ENCODE results near the gene NOP56. TPM values are rescaled to one million over a fixed set of nuclear protein-coding genes. Genes with fewer than 3 reads are reported as not detected.
"Not testable (repeated sequence)": the region's sequence is repeated elsewhere in the genome, so short reads cannot be mapped to it uniquely, and the experiment has no call there.

NOP56 gene
- total RNA-seq, 6 experiments from 2014 or later = 32.7 to 60.9 (median 42.7) TPM

- H3K27ac ChIP-seq = no peak overlapping the region
- WGBS (ENCODE audit: insufficient coverage, low coverage, low lambda C conversion rate, missing lambda C conversion rate) = 9% methylated on average over 17 of the region's 89 CpGs
- intact Hi-C loops (cut with DNase I) = no loop called here
These were observed 41.0 kb downstream of the NOP56 start for GRCh38 chr20:2693286-2694007.

GRCh38 chr20:2694008-2694471 is 41.6 kb downstream of the NOP56 start:
- no peak overlapping the region for H3K4me3 ChIP-seq
- ATAC-seq = peak in 1 of 4 donors; percentile 5
- no peaks in the 10 kb centered on the region for H3K36me3 ChIP-seq
- H3K27me3 ChIP-seq = peaks cover 0 to 16% of the 10 kb centered on the region in 2 donors
- peaks cover 0 to 5% (median 0%) of the 10 kb centered on the region in 4 donors for H3K4me1 ChIP-seq
- TF ChIP-seq, protein P1, sequence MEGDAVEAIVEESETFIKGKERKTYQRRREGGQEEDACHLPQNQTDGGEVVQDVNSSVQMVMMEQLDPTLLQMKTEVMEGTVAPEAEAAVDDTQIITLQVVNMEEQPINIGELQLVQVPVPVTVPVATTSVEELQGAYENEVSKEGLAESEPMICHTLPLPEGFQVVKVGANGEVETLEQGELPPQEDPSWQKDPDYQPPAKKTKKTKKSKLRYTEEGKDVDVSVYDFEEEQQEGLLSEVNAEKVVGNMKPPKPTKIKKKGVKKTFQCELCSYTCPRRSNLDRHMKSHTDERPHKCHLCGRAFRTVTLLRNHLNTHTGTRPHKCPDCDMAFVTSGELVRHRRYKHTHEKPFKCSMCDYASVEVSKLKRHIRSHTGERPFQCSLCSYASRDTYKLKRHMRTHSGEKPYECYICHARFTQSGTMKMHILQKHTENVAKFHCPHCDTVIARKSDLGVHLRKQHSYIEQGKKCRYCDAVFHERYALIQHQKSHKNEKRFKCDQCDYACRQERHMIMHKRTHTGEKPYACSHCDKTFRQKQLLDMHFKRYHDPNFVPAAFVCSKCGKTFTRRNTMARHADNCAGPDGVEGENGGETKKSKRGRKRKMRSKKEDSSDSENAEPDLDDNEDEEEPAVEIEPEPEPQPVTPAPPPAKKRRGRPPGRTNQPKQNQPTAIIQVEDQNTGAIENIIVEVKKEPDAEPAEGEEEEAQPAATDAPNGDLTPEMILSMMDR (IDR thresholded peaks at IDR 0.05) = no peak
- TF ChIP-seq POLR2A (IDR thresholded peaks at IDR 0.05) = no peak
- 15% methylated on average over 9 of the region's 23 CpGs for WGBS (ENCODE audit: insufficient coverage, low coverage, low lambda C conversion rate, missing lambda C conversion rate)
- DNase-seq = no peak
- H3K9me3 ChIP-seq = no peaks in the 10 kb centered on the region
- intact Hi-C loops (cut with DNase I) = no loop called here
- no peak overlapping the region for H3K27ac ChIP-seq

More at GRCh38 chr20:2693286-2694007, 41.0 kb downstream of the NOP56 start:
- DNase-seq = no peak
- Histone ChIP-seq H3K27me3 (peaks cover 0 to 16% of the 10 kb centered on the region in 2 donors), H3K4me1 (peaks cover 0 to 5% (median 0%) of the 10 kb centered on the region in 4 donors), H3K4me3 (peak overlapping the region in 2 of 3 donors; percentile 9 to 24), H3K9me3 (no peaks in the 10 kb centered on the region), H3K36me3 (no peaks in the 10 kb centered on the region)
- peak; percentile 9 to 40 (median 19) for ATAC-seq
- TF ChIP-seq POLR2A (IDR thresholded peaks at IDR 0.05) = no peak
- TF ChIP-seq, protein P1 (IDR thresholded peaks at IDR 0.05) = no peak

GRCh38 chr20:2694519-2694918 is 42.1 kb downstream of the NOP56 start:
- H3K27me3 ChIP-seq = peaks cover 0 to 16% of the 10 kb centered on the region in 2 donors
- TF ChIP-seq, protein P1 (IDR thresholded peaks at IDR 0.05) = no peak
- no peak for TF ChIP-seq POLR2A (IDR thresholded peaks at IDR 0.05)
- no peak overlapping the region for H3K4me3 ChIP-seq
- ATAC-seq (no peak), DNase-seq (no peak)
- H3K27ac ChIP-seq = no peak overlapping the region
- H3K9me3 ChIP-seq = no peaks in the 10 kb centered on the region
- intact Hi-C loops (cut with DNase I) = no loop called here
- H3K36me3 ChIP-seq = no peaks in the 10 kb centered on the region
- 21% methylated on average over 8 of the region's 13 CpGs for whole genome bisulfite sequencing (ENCODE audit: insufficient coverage, low coverage, low lambda C conversion rate, missing lambda C conversion rate)
- peaks cover 0 to 5% (median 0%) of the 10 kb centered on the region in 4 donors for H3K4me1 ChIP-seq

GRCh38 chr20:2695206-2695983 is 43.0 kb downstream of the NOP56 start:
- H3K4me1 ChIP-seq = peaks cover 0 to 5% (median 0%) of the 10 kb centered on the region in 4 donors

DNA sequence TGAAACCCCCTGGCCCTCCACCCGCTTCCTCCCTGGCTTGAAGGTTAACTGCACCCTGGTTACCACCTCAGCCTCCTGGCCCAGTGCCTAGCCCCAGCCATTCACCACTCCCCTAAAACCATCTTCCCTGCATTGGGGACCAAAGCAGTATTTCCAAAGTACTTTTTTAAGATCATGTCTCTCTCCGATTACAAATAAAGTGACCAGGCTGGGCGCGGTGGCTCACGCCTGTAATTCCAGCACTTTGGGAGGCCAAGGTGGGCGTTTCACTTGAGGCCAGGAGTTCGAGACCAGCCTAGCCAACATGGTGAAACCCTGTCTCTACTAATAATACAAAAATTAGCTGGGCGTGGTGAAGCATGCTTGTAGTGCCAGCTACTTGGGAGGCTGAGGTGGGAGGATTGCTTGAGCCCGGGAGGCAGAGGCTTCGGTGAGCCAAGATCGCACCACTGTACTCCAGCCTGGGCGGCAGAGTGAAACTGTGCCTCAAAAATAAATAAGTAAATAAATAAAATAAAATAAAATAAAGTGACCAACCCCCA is 43.6 kb downstream of the NOP56 start:
- DNase-seq; intact Hi-C loops (cut with DNase I); ATAC-seq; H3K27ac ChIP-seq; H3K36me3 ChIP-seq; H3K4me3 ChIP-seq; H3K9me3 ChIP-seq; H3K4me1 ChIP-seq: not testable (repeated sequence)
- peaks cover 0 to 16% of the 10 kb centered on the region in 2 donors for H3K27me3 ChIP-seq
- WGBS (ENCODE audit: insufficient coverage, low coverage, low lambda C conversion rate, missing lambda C conversion rate) = 73% methylated on average over 12 of the region's 12 CpGs

More at GRCh38 chr20:2695206-2695983, 43.0 kb downstream of the NOP56 start:
- DNase-seq (no peak), ATAC-seq (no peak)
- no peak overlapping the region for H3K4me3 ChIP-seq
- peaks cover 0 to 16% of the 10 kb centered on the region in 2 donors for H3K27me3 ChIP-seq
- H3K36me3 ChIP-seq = no peaks in the 10 kb centered on the region
- intact Hi-C loops (cut with DNase I) = no loop called here
- 46% methylated on average over 9 of the region's 13 CpGs for WGBS (ENCODE audit: insufficient coverage, low coverage, low lambda C conversion rate, missing lambda C conversion rate)
- no peak overlapping the region for H3K27ac ChIP-seq
- no peak for TF ChIP-seq POLR2A (IDR thresholded peaks at IDR 0.05)
- TF ChIP-seq, protein P1 (IDR thresholded peaks at IDR 0.05) = no peak
- no peaks in the 10 kb centered on the region for H3K9me3 ChIP-seq

Measured in right lobe of liver (tissue), 6 donors.